Astrocyte (in vitro differentiated cells and primary cell): ENCODE results near the gene SHQ1. TPM values are rescaled to one million over a fixed set of nuclear protein-coding genes. Genes with fewer than 3 reads are reported as not detected.

Experiments
- DNase-seq: peaks from one replicate; pipeline ENCODE4 v3.0.0-alpha.2; 2010; ENCODE audit warnings: low read depth
- FAIRE-seq: peaks from 2 replicates; lab custom pipeline; 2011; peaks lifted over from hg19 to GRCh38; lab: Jason Lieb, UNC
- H2AFZ ChIP-seq: 2 replicates; pipeline ENCODE4 v1.6.0; 2012; ENCODE audit warnings: low read depth, low read length, inconsistent platforms
- H3K27ac ChIP-seq: 2 replicates; pipeline ENCODE4 v1.5.1; 2011; ENCODE audit warnings: low read depth, low read length, inconsistent platforms
- H3K27me3 ChIP-seq: 2 replicates; pipeline ENCODE4 v1.6.0; 2011; ENCODE audit warnings: low read length, inconsistent platforms; ENCODE audit not compliant: insufficient read depth
- H3K36me3 ChIP-seq: 2 replicates; pipeline ENCODE4 v1.5.1; 2011; ENCODE audit warnings: low read length, inconsistent platforms; ENCODE audit not compliant: insufficient read depth
- H3K4me1 ChIP-seq: 2 replicates; pipeline ENCODE4 v1.5.1; 2011; ENCODE audit warnings: low read length, inconsistent platforms; ENCODE audit not compliant: insufficient read depth
- H3K4me2 ChIP-seq: 2 replicates; pipeline ENCODE4 v1.6.0; 2012; ENCODE audit warnings: low read length, inconsistent platforms
- H3K4me3 ChIP-seq: 2 replicates; pipeline ENCODE4 v1.5.1; 2011; ENCODE audit warnings: low read depth, mild to moderate bottlenecking, low read length, inconsistent platforms; ENCODE audit not compliant: insufficient read depth
- H3K79me2 ChIP-seq: 2 replicates; pipeline ENCODE4 v1.6.0; 2012; ENCODE audit warnings: mild to moderate bottlenecking, low read length, inconsistent platforms; ENCODE audit not compliant: insufficient read depth
- H3K9ac ChIP-seq: 2 replicates; pipeline ENCODE4 v1.6.0; 2012; ENCODE audit warnings: mild to moderate bottlenecking, low read length, inconsistent platforms
- H3K9me3 ChIP-seq: 2 replicates; pipeline ENCODE4 v1.5.1; 2012; ENCODE audit warnings: low read depth, mild to moderate bottlenecking, low read length, inconsistent platforms; ENCODE audit not compliant: insufficient read depth
- H4K20me1 ChIP-seq: 2 replicates; pipeline ENCODE4 v1.6.0; 2012; ENCODE audit warnings: low read length, inconsistent platforms; ENCODE audit not compliant: insufficient read depth
- H3K27ac Mint-ChIP-seq: one replicate; pipeline ENCODE4 v1.8.0; 2021; ENCODE audit warnings: mild to moderate bottlenecking, mixed read lengths; ENCODE audit not compliant: unreplicated experiment
- H3K27me3 Mint-ChIP-seq: one replicate; pipeline ENCODE4 v1.8.0; 2021; ENCODE audit warnings: low read depth, mixed read lengths; ENCODE audit not compliant: unreplicated experiment
- H3K36me3 Mint-ChIP-seq: one replicate; pipeline ENCODE4 v1.8.0; 2021; ENCODE audit warnings: low read depth, mixed read lengths; ENCODE audit not compliant: unreplicated experiment
- H3K4me1 Mint-ChIP-seq: one replicate; pipeline ENCODE4 v1.8.0; 2021; ENCODE audit warnings: low read depth, mixed read lengths; ENCODE audit not compliant: unreplicated experiment
- H3K4me3 Mint-ChIP-seq: one replicate; pipeline ENCODE4 v1.8.0; 2021; ENCODE audit warnings: mild to moderate bottlenecking, moderate library complexity, mixed read lengths; ENCODE audit not compliant: unreplicated experiment
- H3K9me3 Mint-ChIP-seq: one replicate; pipeline ENCODE4 v1.8.0; 2021; ENCODE audit warnings: mild to moderate bottlenecking, mixed read lengths; ENCODE audit not compliant: unreplicated experiment
- CTCF ChIP-seq: IDR thresholded peaks from 2 replicates; pipeline ENCODE4 v1.5.1; 2011; ENCODE audit warnings: low read depth, mild to moderate bottlenecking, inconsistent platforms, low read length, moderate library complexity; ENCODE audit not compliant: insufficient read depth
- EZH2 ChIP-seq: IDR thresholded peaks from 2 replicates; pipeline ENCODE4 v1.6.1; 2012; ENCODE audit warnings: mild to moderate bottlenecking, low read length, inconsistent platforms; ENCODE audit not compliant: insufficient read depth
- total RNA-seq: library from RNA; stranded (reverse); gene quantifications from 2 replicates; pipeline ENCODE4 v1.2.1, GENCODE V29; 2021

SHQ1 gene
- total RNA-seq, 1 donor from 2014 or later, result 28.4 TPM

- H3K27me3 ChIP-seq, result peaks cover 7% of the 10 kb centered on the region
- no peak overlapping the region for H2AFZ ChIP-seq
- no peaks in the 10 kb centered on the region for H3K36me3 ChIP-seq
- no peak overlapping the region for H3K27ac Mint-ChIP-seq
- FAIRE-seq, result no peak
- H3K79me2 ChIP-seq, result no peaks in the 10 kb centered on the region
- TF ChIP-seq EZH2, result no peak
- no peak for TF ChIP-seq CTCF
- no peaks in the 10 kb centered on the region for H3K9me3 Mint-ChIP-seq
- H4K20me1 ChIP-seq, result no peaks in the 10 kb centered on the region
- no peak overlapping the region for H3K27ac ChIP-seq
- H3K9me3 ChIP-seq, result no peaks in the 10 kb centered on the region
- no peak overlapping the region for H3K4me3 ChIP-seq
- no peaks in the 10 kb centered on the region for H3K36me3 Mint-ChIP-seq
- no peak for DNase-seq
- H3K4me2 ChIP-seq, result no peak overlapping the region
- H3K4me3 Mint-ChIP-seq, result no peak overlapping the region
- H3K4me1 Mint-ChIP-seq, result no peaks in the 10 kb centered on the region
- no peaks in the 10 kb centered on the region for H3K4me1 ChIP-seq
- H3K27me3 Mint-ChIP-seq, result peaks cover 7% of the 10 kb centered on the region
- H3K9ac ChIP-seq, result no peak overlapping the region
These were observed 145.9 kb downstream of the SHQ1 start for GRCh38 chr3:72702390-72702789.

DNA sequence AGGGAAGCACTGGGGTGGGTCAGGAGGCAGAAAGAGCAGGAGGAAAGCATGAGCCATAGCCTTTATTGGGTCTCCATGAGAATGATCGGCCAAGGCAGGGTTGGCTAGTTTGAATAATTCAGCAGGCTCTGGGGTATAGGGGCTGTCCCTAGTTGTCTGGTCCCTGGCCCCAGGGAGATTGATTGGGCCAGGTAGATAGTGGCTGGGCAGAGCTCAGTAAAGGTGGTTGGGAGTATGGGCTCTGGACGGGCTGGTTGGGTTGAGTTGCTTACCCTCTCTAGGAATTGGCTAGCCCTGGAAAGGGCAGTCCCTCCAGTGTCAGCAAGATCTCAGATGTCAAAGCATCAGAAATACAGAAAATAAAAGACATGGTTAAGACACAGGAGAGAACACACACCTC, 148.1 kb downstream of the SHQ1 start:
- no peak overlapping the region for H2AFZ ChIP-seq
- H3K4me3 Mint-ChIP-seq, result no peak overlapping the region
- peaks cover 7% of the 10 kb centered on the region for H3K27me3 ChIP-seq
- no peaks in the 10 kb centered on the region for H3K9me3 Mint-ChIP-seq
- DNase-seq (no peak), FAIRE-seq (no peak)
- no peaks in the 10 kb centered on the region for H3K9me3 ChIP-seq
- H3K4me2 ChIP-seq, result no peak overlapping the region
- H3K4me3 ChIP-seq, result no peak overlapping the region
- H3K36me3 ChIP-seq, result no peaks in the 10 kb centered on the region
- H3K4me1 Mint-ChIP-seq, result no peaks in the 10 kb centered on the region
- no peaks in the 10 kb centered on the region for H4K20me1 ChIP-seq
- no peak overlapping the region for H3K9ac ChIP-seq
- no peak overlapping the region for H3K27ac Mint-ChIP-seq
- H3K79me2 ChIP-seq, result no peaks in the 10 kb centered on the region
- no peak overlapping the region for H3K27ac ChIP-seq
- H3K4me1 ChIP-seq, result no peaks in the 10 kb centered on the region
- TF ChIP-seq EZH2 (no peak), CTCF (no peak)
- H3K27me3 Mint-ChIP-seq, result peaks cover 12% of the 10 kb centered on the region
- no peaks in the 10 kb centered on the region for H3K36me3 Mint-ChIP-seq

DNA sequence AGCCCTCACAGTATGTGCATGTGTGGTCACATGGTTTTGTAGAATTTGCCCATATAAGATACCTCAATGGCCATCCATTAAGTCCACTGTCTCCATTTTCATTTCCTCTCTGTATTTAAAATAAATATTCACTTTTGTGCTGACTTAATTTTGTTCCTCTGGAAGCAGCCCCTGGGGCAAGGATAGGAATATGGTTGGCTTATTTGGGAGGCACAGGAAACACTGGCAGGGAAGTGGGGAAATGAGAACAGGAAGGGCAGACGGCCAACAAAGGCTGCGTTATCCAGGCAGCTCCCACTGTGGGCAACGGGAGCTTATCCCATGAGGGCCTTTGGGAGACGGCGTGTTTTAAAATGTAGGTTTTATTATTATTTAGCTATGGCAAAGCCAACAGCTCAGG, 148.6 kb downstream of the SHQ1 start:
- no peak overlapping the region for H3K9ac ChIP-seq
- no peak overlapping the region for H2AFZ ChIP-seq
- FAIRE-seq, result no peak
- H3K27ac Mint-ChIP-seq, result no peak overlapping the region
- H3K4me3 Mint-ChIP-seq, result no peak overlapping the region
- no peak overlapping the region for H3K4me3 ChIP-seq
- no peaks in the 10 kb centered on the region for H3K36me3 ChIP-seq
- no peaks in the 10 kb centered on the region for H3K9me3 ChIP-seq
- H3K36me3 Mint-ChIP-seq, result no peaks in the 10 kb centered on the region
- no peaks in the 10 kb centered on the region for H3K79me2 ChIP-seq
- DNase-seq, result no peak
- H3K4me1 Mint-ChIP-seq, result no peaks in the 10 kb centered on the region
- H3K27me3 Mint-ChIP-seq, result peaks cover 12% of the 10 kb centered on the region
- H3K4me2 ChIP-seq, result no peak overlapping the region
- H3K4me1 ChIP-seq, result peaks cover 2% of the 10 kb centered on the region
- peaks cover 3% of the 10 kb centered on the region for H3K27me3 ChIP-seq
- no peaks in the 10 kb centered on the region for H3K9me3 Mint-ChIP-seq
- no peak overlapping the region for H3K27ac ChIP-seq
- TF ChIP-seq CTCF (no peak), EZH2 (no peak)
- no peaks in the 10 kb centered on the region for H4K20me1 ChIP-seq

Other genes starting within 250 kb of the SHQ1 start
- gene GXYLT2, start 39.6 kb upstream of the SHQ1 start, total RNA-seq, result 62.6 and 92.0 TPM in 2 replicates
- gene PPP4R2, start 148.4 kb upstream of the SHQ1 start, total RNA-seq, result 98.5 and 99.3 TPM in 2 replicates
- gene EBLN2, start 213.2 kb upstream of the SHQ1 start, total RNA-seq, result 3.1 TPM in 2 replicates